GM13977 (cell line): ENCODE data around the gene CREG2.
"Not testable (repeated sequence)": the region's sequence is repeated elsewhere in the genome, so short reads cannot be mapped to it uniquely, and the experiment has no call there.

Source experiments
- DNase-seq: peaks from one replicate; pipeline ENCODE4 v3.0.0; 2012; ENCODE audit warnings: low spot score
- in situ Hi-C: fragments of 300-500 bp; cut with MboI; formaldehyde crosslinking; loops from one replicate; pipeline ENCODE4 v1.12.0; 2022; ENCODE audit warnings: low sequenced_read_pairs, low pct_unique_long_range_greater_than_20kb, mixed read lengths, inconsistent platforms; ENCODE audit not compliant: unreplicated experiment
- TF ChIP-seq, protein P1 (sequence below): IDR thresholded peaks from 2 replicates; pipeline ENCODE4 v1.5.1; 2012; ENCODE audit warnings: mild to moderate bottlenecking, control low read depth; ENCODE audit not compliant: insufficient read depth; ENCODE audit errors: extremely low read depth, missing control alignments

The CREG2 gene

DNA sequence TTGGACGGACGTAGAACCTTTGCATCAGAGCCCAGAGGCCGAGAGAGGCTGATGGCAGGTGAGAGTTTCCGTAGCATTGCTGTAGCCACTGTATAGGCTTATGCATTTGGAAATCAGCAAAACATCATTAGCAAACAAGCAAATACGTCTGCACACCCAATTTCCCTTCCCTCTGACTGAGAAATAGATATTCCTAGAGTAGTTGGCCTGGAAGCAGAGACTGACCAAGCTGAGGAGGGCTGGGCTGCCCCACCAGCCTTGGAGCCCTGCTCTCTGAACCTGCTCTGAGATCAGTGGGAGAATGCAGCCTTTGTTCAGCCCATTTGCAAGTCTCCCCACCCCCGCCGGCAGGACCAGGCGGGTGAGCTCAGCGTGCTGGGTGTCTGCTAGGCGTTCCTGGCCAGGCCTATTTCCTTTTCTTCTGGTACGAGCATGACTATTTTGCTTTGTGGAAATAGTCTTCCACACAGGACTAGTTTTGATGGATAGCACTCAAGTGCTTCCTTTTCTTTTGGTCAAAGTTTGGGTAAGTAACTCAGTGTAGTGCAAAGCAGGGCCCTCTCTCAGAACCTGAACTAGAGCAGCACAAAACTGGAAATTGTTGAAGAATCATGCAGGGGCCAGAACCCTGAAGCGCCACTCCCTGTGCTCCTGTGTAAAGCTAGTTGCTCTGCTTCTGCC, 56.9 kb downstream of the CREG2 start:
- in situ Hi-C loops, result no loop called here
- TF ChIP-seq, protein P1, sequence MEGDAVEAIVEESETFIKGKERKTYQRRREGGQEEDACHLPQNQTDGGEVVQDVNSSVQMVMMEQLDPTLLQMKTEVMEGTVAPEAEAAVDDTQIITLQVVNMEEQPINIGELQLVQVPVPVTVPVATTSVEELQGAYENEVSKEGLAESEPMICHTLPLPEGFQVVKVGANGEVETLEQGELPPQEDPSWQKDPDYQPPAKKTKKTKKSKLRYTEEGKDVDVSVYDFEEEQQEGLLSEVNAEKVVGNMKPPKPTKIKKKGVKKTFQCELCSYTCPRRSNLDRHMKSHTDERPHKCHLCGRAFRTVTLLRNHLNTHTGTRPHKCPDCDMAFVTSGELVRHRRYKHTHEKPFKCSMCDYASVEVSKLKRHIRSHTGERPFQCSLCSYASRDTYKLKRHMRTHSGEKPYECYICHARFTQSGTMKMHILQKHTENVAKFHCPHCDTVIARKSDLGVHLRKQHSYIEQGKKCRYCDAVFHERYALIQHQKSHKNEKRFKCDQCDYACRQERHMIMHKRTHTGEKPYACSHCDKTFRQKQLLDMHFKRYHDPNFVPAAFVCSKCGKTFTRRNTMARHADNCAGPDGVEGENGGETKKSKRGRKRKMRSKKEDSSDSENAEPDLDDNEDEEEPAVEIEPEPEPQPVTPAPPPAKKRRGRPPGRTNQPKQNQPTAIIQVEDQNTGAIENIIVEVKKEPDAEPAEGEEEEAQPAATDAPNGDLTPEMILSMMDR, result no peak
- no peak for DNase-seq

DNA sequence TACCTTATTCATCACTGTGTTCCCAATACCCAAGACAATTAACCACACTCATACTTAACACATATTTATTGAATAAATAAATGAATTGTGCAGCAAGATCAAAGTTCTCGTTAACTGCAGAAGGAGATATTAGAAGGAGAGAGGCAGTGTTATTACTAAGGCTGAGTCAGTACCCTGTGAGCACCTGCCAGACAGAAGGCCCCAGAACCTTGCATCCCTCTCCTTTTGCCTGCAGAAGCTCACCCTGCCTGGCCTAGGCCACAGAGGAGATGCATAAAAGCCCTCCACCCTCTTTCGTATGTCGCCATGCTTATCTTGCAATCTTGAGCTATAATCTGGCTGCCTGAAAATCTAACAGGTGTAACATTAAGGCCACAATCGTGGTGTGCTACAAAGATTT, 58.3 kb downstream of the CREG2 start:
- TF ChIP-seq, protein P1, result no peak
- in situ Hi-C loops, result no loop called here
- no peak for DNase-seq

DNA sequence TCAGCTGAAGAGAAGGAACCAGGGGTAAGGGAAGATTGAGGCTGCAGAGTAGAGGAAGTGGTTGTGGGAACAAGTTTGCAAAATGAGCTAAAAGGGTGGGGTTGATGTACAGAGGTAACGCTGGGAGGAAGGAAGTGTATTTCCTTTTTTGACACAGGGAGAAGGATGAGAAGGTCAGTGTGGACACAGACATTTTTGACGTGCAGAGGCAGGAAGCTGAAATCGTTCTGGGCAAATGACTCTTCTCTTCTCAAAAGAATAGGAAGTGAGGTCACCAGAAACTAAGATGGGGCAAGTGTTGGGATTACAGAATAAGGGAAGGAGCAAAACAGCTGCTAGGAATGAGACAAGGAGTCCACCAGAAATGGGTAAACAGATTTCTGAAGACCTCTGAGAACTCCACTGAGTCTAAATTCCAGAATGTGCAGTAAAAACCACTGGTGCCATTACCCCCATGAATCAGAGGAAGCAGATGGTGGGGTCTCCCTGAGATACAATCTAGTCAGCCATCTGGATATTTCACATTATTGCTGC, 58.8 kb downstream of the CREG2 start:
- TF ChIP-seq, protein P1, result no peak
- in situ Hi-C loops, result no loop called here
- DNase-seq, result no peak

DNA sequence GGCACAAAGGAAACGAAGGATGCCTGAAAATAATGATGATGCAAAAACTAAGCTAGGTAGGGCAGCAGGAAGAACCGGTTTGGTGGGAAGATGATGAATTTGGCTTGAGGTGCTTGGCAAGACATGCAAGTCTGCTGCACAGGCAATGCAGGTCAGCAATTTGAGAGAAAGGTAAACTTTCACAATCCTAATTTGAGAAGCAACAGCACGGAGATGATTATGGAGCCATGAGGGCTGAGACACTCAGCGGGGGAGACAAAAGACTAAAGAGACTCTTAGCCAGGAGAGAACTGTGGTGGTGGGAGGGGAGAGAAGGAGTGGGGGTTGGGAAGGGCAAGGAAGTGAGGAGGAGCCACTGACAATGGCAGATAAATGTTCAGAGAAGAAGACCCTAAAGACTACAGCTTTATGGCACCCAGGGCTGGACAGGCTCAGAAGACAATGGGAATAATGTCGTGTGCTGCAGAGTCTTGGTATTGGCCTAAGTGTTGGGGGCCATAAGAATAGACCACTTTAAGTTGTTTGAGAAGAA, 59.4 kb downstream of the CREG2 start:
- in situ Hi-C loops, result no loop called here
- no peak for DNase-seq
- TF ChIP-seq, protein P1, result no peak

DNA sequence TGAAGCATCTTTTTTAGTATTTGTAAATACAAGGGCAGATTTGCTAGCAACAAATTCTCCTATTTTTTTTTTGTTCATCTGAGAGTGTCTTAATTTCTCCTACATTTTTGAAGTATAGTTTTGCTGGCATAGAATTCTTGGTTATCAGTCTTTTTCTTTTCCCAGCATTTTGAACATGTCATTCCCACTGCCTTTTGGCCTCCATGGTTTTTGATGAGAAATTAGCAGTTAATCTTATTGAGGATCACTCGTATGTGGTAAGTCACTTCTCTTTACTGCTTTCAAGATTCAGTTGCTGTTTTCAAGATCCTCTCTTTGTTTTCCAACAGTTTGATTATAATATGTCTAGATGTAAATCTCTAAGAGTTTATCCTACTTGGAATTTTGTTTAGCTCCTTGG, 61.9 kb downstream of the CREG2 start:
- TF ChIP-seq, protein P1, result no peak
- in situ Hi-C loops, result no loop called here
- DNase-seq, result no peak

DNA sequence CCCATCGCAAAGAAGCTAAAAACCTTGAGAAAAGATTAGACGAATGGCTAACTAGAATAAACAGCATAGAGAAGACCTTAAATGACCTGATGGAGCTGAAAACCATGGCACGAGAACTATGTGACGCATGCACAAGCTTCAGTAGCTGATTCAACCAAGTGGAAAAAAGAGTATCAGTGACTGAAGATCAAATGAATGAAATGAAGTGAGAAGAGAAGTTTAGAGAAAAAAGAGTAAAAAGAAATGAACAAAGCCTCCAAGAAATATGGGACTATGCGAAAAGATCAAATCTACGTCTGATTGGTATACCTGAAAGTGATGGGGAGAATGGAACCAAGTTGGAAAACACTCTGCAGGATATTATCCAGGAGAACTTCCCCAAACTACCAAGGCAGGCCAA, 70.7 kb downstream of the CREG2 start:
- DNase-seq, in situ Hi-C loops: not testable (repeated sequence)

DNA sequence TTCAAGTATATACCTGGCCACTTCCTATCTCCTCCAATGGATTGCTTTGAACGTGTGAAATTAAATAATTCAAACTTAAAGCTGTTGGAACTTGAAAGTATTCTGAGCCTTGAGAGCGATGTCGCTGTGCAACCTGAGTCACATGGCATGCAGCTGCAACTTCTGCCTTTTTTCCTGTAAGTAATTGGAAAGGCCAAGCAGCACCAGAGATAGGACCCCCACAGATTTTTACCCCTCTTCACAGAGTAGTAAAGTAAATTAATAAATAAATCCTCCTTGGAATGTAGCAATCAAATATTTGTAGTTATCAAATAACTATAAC, 75.6 kb downstream of the CREG2 start:
- in situ Hi-C loops, result no loop called here
- TF ChIP-seq, protein P1, result no peak
- no peak for DNase-seq
